CD4-positive, alpha-beta T cell treated with Interferon gamma for 1 hour (primary cell): Measurements from ENCODE around the gene PEX14.

ENCODE experiments used
- DNase-seq: peaks from one replicate; pipeline ENCODE4 v3.0.0-alpha.2; 2020

PEX14 gene

GRCh38 chr1:10672343-10673050, 197.7 kb downstream of the PEX14 start:
- DNase-seq, result no peak

- no peak for DNase-seq
These were observed 198.5 kb downstream of the PEX14 start for GRCh38 chr1:10673109-10673711.

GRCh38 chr1:10674222-10674621, 199.5 kb downstream of the PEX14 start:
- no peak for DNase-seq

- no peak for DNase-seq
These were observed 200.2 kb downstream of the PEX14 start for GRCh38 chr1:10674700-10675609.

GRCh38 chr1:10675813-10676212, 201.1 kb downstream of the PEX14 start:
- no peak for DNase-seq

GRCh38 chr1:10676963-10677362, 202.2 kb downstream of the PEX14 start:
- no peak for DNase-seq

GRCh38 chr1:10677491-10678391, 203.0 kb downstream of the PEX14 start:
- DNase-seq, result no peak

- no peak for DNase-seq
These were observed 203.7 kb downstream of the PEX14 start for GRCh38 chr1:10678402-10678801.

- no peak for DNase-seq
These were observed 204.1 kb downstream of the PEX14 start for GRCh38 chr1:10678852-10679251.

GRCh38 chr1:10679496-10680220, 204.9 kb downstream of the PEX14 start:
- DNase-seq, result no peak
